Stimulated activated CD8-positive, alpha-beta memory T cell treated with anti-CD3 and anti-CD28 coated beads, Interleukin-4, amount 100 ng/mL, for 1 hour (primary cell): ENCODE data around the gene CALD1.

Source experiments
- DNase-seq, 2 donors: peaks; one replicate each; pipeline ENCODE4 v3.0.0-alpha.2; 2020; ENCODE audit warnings: low read depth in 2 of 2, low spot score in 1 of 2

The CALD1 gene

DNA sequence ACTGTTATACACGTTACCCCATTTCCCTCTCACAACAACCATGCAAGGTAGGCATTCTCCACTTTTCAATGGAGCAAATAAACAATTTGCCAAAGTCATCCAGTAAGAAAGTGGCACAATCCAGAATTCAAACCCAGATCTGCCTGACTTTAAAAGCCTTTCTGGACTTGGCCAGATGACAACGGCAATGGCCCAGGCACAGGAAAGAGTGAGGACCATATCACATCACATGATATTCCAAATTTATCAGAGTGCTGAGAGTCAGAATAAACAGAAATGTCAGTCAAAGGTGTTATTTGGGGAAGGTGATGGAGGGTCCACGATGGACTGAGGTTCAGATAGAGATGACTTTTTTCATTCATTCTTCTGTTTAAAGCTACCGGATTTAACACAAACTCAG, 48.0 kb downstream of the CALD1 start:
- no peak for DNase-seq

DNA sequence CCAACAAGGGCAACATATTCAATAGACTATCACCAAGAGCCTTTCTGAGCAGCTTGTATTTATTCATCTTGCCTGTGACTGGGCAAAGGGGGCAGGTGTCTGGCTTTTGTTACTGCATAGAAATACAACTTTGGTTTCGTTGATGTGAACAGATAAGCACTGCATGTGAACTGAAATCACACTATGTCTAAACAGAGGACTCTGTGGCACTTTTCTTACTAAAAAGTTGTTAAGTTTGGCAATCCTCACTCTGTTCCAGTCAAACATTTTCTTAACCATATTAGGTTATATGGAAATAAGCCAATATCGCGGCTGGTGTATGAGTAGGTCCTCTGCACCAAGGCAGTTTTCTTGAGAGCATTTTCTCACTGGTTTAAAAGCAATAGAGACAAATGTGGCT, 48.5 kb downstream of the CALD1 start:
- DNase-seq = no peak

DNA sequence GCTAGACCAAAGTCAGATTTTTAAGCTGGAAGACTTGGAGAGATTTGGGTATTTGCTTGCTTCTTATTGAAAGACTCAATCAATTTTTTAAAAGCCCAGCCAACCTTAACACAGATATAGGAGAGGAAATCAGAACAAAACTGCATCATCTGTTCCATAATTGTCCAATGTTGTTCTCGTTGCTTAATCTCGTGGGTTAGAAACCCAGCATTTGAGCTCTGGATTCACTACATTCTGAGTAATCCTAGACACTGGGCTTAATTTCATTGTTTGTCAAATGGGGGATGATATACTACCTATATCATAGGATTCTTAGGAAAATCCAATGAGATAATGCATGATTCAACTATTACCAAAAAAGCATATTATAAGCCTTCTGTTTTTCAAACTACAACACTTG, 48.9 kb downstream of the CALD1 start:
- no peak for DNase-seq

DNA sequence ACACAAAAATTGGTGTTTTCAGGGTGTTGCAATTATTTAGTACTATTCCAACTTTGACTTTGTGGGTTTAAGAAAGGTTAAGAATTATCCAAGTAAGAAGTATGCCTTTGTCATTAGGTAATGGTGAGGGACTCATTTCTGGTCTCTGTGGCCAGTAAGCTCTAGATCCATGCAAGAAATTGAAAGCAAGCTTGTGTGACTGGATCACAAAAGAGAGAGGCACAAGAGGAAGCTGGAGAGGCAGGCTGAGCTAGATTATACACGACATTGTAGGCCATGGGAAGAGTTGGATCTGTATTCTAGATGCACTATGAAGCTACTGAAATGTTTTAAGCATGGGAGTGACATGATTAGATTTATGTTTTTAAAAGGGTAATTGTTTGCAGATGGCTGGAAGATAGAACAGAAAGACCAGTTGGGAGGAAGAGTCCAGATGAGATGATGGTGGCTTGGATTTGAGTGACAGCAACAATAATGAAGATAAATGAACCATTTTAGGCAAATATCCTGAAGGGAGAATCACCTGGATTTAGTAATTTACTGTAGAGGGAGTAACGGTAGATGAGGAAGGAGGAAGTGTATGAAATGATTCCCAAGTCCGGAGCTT, 50.0 kb downstream of the CALD1 start:
- DNase-seq = no peak

DNA sequence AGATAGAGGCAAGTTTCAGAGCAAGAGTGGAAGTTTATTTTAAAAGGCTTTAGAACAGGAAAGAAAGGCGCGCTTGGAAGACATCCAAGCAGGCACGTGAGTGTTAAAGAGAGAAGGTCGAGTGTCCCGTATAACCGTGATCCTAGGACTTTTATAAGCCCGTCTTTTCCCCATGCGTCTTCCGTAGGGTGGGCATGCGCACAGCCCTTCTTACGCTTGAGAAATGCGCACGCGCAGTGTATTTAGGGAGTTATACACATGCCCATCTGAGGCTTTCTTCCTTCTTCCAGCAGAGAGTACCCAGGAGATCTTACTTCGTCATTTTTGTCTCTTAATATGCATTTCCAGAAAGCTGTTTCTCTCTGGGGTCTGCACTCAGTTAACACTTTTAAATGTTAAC, 52.4 kb downstream of the CALD1 start:
- DNase-seq = no peak

DNA sequence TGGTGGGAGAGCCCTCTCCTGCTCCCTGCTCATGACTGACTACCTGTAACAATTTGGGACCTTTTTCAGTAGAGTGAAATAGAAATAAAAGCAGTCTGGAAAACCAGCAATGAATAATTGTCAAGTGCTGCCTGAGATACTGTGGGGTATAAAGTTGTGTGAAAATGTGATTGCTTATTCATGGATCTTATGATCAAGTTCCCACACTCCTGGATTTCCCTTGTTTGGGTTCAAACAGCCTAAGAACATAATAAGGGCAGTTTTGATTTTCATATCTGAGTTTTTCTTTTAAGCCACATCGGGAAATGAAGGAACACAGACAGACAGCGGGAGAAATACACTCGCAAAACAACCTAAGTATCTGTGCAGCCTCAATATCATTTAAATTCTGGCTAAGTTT, 52.9 kb downstream of the CALD1 start:
- no peak for DNase-seq

DNA sequence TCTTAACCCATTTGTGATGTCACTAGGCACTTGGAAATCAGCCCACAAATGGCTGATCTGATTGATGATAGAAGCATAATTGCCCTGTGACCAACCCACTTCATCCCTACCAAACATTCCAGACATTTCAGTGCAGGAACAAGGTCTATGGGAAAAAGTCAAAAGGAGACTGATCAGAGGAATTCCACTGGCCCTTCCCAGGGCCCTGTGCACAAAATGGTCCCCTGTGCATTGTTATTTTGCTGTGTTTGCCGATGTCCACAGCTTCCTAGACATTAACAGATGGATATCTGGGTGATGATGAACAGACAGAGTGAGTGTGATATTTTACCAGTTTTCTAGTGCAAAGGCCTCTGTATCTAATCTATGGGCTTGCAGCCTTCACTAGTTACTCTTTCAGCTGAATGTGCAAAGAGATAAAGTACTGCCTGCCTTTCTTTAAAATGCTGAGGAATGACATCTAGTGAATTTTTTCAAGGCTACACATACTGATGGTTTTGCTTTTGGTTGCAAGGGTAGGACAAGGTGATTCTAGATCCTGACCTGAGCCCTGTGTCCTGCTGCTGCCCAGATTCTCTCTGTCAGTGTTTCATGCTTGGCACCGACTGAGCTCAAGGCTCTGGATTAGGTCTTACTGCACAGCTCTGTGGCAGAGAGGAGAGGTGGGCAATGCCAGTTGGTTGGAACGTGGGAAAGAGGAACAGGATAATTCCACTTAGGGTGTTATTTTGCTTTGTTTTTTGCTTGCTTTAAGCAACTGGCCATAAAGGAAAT, 55.4 kb downstream of the CALD1 start:
- no peak for DNase-seq

DNA sequence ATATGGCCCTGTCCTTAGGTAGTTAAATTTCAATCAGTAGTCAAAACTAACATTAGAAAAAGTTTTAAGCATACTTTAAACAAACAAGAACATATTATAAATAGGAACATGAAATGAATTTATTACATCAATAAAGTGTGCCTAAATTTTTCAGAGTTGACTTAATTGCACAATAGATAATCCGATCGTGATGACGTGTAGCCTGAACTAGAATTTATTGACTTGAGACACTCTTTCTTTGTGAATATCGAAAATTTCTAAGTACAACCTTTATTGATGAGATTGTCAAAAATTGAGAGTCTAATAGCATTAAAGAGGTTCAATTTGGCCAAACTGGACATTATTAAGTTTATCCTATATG, 56.0 kb downstream of the CALD1 start:
- no peak for DNase-seq

DNA sequence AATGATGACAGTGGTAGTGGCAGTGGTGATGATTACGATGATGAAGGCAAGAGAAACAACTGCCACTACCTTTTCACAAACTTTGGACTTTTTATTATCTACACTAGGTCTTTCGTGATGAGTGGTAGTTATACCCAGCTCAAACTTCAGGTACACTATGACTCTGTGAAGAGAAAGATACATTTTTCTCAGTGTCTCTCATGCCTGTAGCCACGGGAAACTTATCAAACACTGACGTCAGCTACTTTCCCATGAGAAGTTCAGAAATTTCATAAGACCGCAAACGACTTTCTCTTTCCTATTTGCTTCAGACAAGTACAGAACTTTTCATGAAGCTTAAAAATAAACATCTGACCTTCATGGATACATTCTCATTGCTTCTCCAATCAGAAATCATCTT, 57.0 kb downstream of the CALD1 start:
- no peak for DNase-seq

DNA sequence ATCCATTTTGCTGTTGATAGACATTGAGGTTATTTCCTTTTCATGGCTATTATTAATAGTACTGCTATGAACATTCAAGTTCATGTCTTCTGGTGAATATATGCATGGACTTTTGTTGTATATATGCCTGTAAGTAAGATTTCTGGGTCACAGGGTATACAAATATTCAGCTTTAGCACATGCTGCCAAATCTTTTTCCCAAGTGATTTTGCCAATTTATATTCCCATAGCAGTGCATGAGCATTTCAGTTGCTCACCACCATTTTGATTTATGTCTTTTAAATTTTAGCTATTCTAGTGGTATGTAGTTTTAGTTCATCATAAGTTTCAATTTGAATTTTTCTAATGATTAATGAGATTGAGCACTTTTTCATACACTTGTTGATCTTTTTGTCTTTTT, 59.9 kb downstream of the CALD1 start:
- DNase-seq = no peak

DNA sequence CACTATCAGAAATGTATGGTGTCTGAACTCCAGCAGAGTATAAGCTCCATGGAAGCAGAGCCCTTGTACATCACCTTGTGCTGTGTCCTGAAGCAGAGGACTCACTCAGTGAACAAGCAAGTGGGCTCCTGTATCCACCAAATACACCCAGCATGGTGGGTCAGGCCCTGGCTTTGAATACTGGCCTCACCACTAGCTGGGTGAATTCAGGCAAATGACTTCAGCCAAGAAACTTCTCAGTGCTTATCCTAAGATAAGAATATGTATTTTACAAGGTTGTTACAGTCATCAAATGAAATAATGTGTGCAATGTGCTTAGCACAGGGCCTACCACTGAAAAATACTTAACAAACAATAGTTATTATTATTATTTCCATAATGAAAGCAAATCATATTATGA, 62.6 kb downstream of the CALD1 start:
- DNase-seq = no peak

DNA sequence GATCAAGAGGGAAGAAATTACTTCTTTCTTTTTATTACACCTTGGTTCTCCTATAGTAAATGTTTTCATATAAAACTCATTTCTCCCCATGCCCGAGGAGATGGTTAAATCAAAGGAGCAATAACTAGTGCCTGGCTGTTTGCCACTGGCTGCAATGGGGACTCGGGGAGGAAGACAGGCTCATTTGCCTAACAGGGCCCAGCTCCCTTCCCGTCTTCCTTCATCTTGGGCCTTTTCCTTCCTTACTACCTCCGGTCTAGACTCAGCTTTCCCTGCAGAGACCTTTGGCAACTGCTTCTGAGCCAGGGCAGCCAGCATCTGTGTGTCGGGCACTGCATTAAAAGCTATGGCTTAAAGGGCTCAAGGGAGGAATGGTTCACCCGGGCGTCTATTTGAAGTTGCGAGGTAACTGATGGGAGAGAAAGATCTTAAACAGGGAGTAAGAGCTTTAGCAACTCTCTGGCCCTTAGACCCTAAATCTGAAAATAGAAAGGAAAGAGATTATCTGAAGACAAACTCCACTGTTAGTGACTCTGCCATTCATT, 63.5 kb downstream of the CALD1 start:
- no peak for DNase-seq

DNA sequence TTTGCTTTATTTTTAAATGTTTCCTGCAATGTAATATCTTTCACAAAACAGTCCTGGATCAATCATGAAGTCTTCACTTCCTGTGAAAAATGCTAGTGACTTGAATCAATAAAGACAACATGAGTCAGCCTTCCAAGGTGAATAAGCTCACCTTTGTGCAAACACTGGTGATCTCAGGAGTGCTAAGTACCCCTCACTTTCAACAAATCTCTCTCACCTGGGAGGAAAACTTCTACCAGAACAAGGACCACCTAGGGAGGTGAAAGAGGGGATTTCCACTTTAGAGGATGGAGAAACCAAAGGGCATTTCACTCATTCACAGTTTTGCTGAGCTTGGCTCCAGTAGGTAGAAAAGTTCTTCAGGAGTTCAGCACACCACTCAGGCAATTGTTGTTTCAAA, 64.8 kb downstream of the CALD1 start:
- no peak for DNase-seq

DNA sequence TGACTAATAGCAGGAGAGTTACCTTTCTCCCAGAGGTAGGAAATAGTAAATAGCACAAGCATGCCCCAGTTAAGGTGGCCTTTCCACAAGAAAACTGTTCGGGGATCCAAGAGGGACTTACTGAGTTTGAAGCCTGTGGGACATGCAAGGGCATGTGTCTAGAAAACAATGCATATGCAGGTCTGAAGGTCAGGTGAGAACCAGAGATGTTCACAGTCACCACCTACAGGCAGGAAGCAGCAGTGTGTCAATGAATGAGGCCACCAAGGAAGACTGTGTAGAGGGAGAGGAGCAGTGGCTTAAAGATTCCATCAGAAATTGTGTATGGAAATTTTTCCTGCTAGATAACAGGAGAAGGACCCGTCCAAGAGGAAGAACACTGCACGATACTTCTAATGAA, 66.0 kb downstream of the CALD1 start:
- DNase-seq = no peak

DNA sequence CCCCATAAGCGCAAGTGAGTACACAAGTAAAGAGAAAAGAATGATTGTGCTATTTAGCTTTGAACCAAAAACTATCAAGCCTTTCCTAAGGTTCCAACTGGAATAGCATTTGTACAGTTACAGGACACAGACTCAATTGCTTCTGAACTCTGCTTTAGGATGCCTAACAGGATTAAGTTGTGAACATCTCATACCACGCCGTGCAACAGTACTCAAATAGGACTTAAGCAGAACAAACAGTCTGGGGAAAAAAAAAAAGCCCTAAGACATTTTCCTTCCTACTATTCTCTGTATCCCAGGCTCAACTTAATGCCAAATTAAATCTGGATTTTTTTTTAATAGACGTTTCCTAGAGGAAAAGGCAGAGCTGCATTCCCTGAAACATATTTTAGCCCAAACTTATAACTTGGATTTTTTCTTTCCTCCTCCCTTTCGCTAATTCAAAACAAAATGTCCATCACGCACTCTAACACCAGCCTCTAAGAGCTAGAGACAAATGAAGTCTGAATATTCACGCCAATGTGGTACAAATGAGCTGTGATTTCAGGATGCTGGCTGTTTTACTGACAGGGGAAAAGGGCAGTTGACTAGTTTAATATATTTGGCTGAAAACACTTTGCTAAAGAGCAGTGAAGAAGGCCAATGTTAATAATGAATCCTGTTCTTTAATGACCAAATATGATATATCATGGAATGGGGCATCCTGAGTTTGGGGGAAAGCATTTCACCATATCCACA, 68.6 kb downstream of the CALD1 start:
- DNase-seq = no peak

DNA sequence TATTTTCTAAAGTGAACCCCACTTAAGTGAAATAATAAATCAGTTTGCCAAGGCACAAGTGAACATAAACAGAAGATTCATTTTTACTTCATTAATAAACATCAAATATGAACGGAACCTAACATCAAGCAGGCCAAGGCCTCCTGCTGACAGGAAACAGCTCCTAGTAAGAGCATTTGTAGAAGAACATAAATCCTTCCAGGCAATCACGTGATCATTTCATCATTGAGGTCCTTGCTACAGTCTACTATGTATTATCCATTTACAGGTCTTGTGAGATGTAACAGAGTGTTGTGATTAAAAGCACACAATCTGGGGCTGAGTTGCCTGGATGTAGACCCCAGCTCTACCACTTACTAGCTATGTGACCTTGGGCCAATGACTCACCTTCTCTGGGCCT, 70.6 kb downstream of the CALD1 start:
- no peak for DNase-seq

DNA sequence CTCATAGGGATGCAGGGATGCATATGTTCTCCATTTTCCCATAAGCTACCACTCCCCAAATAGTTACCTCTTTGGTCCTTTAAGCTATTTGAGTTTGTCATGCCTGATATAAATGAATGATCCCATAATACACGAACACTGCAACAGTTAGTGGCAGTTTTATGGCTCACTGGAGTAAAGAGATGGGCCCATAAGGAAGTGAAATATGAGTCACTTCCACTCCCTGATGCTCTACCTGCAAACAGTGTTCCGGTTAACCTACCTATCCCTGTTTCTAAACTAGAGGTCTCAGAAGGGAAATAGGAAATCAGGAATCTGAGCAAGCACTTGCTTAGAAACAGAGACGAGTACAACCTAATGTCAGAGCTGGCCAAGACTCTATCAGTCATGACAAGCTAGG, 71.7 kb downstream of the CALD1 start:
- no peak for DNase-seq

DNA sequence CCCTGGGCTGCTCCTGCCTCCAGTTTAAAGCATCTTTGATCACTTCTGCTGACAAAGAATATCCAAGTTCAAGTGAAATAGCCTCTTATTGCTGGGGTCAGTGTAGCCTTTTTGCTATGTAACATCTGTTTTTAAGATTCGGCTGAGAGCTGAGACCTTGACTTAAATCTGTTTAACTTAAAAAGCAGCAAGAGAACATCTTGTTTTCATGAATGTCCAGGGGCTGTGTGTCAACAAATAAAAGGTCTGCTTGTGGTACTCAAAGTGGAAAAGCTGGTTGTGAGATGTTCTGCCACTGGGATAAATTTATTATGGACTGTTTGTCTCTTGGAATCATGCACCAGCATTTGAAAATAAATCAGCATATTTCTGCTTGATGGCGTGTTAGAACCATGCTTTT, 73.2 kb downstream of the CALD1 start:
- DNase-seq = no peak

DNA sequence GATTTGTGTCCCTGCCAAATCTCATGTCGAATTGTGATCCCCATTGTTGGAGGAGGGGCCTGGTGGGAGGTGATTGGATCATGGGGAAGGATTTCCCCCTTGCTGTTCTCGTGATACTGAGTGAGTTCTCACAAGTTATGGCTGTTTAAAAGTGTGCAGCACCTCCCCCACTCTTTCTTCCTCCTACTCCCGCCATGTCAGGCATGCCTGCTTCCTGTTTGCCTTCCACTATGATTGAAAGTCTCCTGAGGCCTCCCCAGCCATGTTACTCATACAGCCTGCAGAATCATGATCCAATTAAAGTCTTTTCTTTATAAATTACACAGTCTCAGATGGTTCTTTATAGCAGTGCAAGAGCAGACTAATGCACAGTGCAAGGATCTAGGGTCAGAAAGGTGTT, 75.4 kb downstream of the CALD1 start:
- no peak for DNase-seq

DNA sequence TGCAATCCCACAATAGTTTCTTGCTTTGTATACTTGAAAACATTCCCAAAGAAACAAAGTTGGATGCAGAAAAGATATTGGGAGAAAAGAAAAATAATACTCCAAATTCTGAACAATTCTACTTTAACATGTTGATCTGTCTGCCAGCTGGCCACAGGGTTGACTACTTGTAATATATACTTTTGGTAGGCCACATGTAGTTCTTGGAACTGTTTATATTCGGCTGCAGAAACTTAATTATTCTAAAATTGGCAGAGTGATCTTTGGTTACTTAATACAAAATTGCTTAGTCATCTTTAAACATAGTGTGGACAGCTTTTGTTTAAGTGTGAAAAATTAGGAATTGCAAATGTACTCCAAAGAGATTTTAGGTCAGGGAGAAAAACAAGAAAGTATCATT, 76.0 kb downstream of the CALD1 start:
- DNase-seq = no peak

DNA sequence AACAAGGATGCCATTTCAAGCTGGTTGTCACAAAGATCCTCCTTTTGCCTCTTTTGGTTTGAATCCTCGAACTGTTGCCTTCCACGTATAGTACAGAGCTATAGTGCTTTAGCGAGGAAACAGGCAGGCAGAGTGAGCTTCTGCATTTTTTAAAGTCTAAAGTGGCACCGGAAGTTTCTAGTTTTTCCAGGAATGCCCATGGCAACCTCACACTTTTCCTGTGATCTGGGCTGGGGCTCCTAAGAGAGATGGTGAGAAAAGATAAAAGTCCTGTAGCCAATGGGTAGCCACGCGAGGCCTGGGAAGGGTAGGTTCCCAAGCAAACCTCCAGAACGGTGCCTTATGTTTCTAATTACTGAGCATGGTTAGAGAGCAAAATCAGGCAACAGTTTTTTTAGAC, 76.7 kb downstream of the CALD1 start:
- no peak for DNase-seq

DNA sequence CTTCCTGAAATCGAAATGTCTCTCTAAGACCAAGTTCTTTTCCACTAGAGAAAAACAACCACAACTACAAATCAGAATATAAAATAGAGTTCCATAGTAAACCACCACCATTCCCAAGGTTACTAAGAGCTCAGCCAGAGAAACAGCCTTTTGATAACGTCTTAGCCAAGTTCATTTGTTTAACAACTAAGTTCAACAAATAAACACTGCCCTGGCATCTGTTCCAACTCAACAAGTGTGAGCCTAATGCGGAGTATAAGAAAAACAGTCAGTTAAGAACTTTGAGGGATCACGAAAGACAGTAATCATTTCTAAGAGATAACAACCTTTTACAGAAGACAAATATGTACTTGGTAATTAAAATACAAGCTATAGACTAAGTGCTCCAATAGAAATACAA, 77.3 kb downstream of the CALD1 start:
- DNase-seq = no peak
